ENCODE data around the gene SGMS2. TPM values are rescaled to one million over a fixed set of nuclear protein-coding genes. Genes with fewer than 3 reads are reported as not detected.

The SGMS2 gene
- total and polyA plus RNA-seq, 10 of the 15 experiments (the other 5 are each of a cell fraction or from before 2014, with no cell fraction given): under 0.01 to 3.2 (median 0.17) TPM; not detected in 4

- no peaks in the 10 kb centered on the region for H4K20me1 ChIP-seq (ENCODE audit: control insufficient read depth, insufficient read depth)
- no peaks in the 10 kb centered on the region for H3K36me3 ChIP-seq (ENCODE audit: control insufficient read depth in 2 of 2, insufficient read depth in 2 of 2, low read length in 1 of 2)
- ChIA-PET CTCF (no interaction called here), POLR2A (no interaction called here), SMC1A (ENCODE audit: uncharacterized antibody, unreplicated experiment) (no interaction called here), RAD21 (ENCODE audit: unreplicated experiment) (no interaction called here)
- no peaks in the 10 kb centered on the region for H3K27me3 ChIP-seq (replicated peaks in 1 of 2; ENCODE audit: control insufficient read depth in 2 of 2, insufficient read depth in 2 of 2, low read length in 1 of 2)
- H3K4me2 ChIP-seq (ENCODE audit: control insufficient read depth, insufficient read depth): no peak overlapping the region
- no peak overlapping the region for H3K9ac ChIP-seq (ENCODE audit: control insufficient read depth, insufficient read depth, low read length)
- H3K79me2 ChIP-seq (ENCODE audit: control insufficient read depth, insufficient read depth, low read length): no peaks in the 10 kb centered on the region
- WGBS (ENCODE audit: insufficient coverage, insufficient replicate concordance, low lambda C conversion rate, missing lambda C conversion rate): 4% methylated on average over 1 of the region's 1 CpG
- H3K27ac ChIP-seq (ENCODE audit: control insufficient read depth, insufficient read depth): no peak overlapping the region
- no peak for DNase-seq (ENCODE audit: low read depth, low spot score)
- no peak overlapping the region for H3K4me3 ChIP-seq
- H3K4me1 ChIP-seq (ENCODE audit: control insufficient read depth, insufficient read depth, low read length): no peaks in the 10 kb centered on the region
- ATAC-seq: no peak
- no peak overlapping the region for H2AFZ ChIP-seq (ENCODE audit: control insufficient read depth, low read depth, low read length)
- no TSS peak for BruUV-seq (replicated peaks)
- in situ Hi-C loops (cut with MboI): no loop called here
- intact Hi-C loops (cut with micrococcal nuclease; ENCODE audit: unreplicated experiment): no loop called here
- no peak for FAIRE-seq
- TF ChIP-seq MTA2 (IDR thresholded peaks at IDR 0.05; ENCODE audit: low read depth) (no peak), SMC3 (IDR thresholded peaks at IDR 0.05; ENCODE audit: borderline replicate concordance, low read length) (no peak), ZSCAN29 (IDR thresholded peaks at IDR 0.05) (no peak), CHD2 (IDR thresholded peaks at IDR 0.05; ENCODE audit: borderline replicate concordance, low read depth, low read length) (no peak), ZBED1 (IDR thresholded peaks at IDR 0.05; ENCODE audit: borderline replicate concordance) (no peak), ZBTB40 (IDR thresholded peaks at IDR 0.05; ENCODE audit: borderline replicate concordance) (no peak), BCLAF1 (IDR thresholded peaks at IDR 0.05) (no peak), PKNOX1 (IDR thresholded peaks at IDR 0.05) (no peak), NRF1 (conservative IDR thresholded peaks at IDR 0.05; ENCODE audit: low read depth, low read length) (no peak), RAD21 (IDR thresholded peaks at IDR 0.05; ENCODE audit: insufficient read depth, low read depth, low read length) (no peak), PML (IDR thresholded peaks at IDR 0.05; ENCODE audit: low read length) (no peak), TCF7 (IDR thresholded peaks at IDR 0.05; ENCODE audit: borderline replicate concordance) (no peak), PAX8 (IDR thresholded peaks at IDR 0.05) (no peak), ATF7 (IDR thresholded peaks at IDR 0.05; ENCODE audit: low read depth) (no peak), ZBTB33 (IDR thresholded peaks at IDR 0.05) (no peak)
- H3K9me3 ChIP-seq (replicated peaks; ENCODE audit: control insufficient read depth, insufficient read depth, low read length): no peaks in the 10 kb centered on the region
These were observed 131.3 kb downstream of the SGMS2 start for GRCh38 chr4:107956011-107956410.
